Neural progenitor cell (in vitro differentiated cells): Measurements from ENCODE around the gene RIPOR3. TPM values are rescaled to one million over a fixed set of nuclear protein-coding genes. Genes with fewer than 3 reads are reported as not detected.
A peak's percentile ranks its signal among the peaks of the same experiment; 100 is the strongest.

ENCODE experiments used
- DNase-seq: peaks from one replicate; pipeline ENCODE4 v3.0.0-alpha.2; 2016; ENCODE audit warnings: low spot score
- H2AFZ ChIP-seq: fragments of 200-600 bp; sonication (generic); replicated peaks from 2 replicates; pipeline ENCODE4 v1.6.1; 2016; ENCODE audit warnings: antibody characterized with exemption
- H3F3A ChIP-seq: fragments of 200-600 bp; sonication (generic); 2 replicates; pipeline ENCODE4 v1.6.1; 2016; ENCODE audit warnings: antibody characterized with exemption, low read depth
- H3K27ac ChIP-seq: fragments of 200-600 bp; sonication (generic); 2 replicates; pipeline ENCODE4 v1.5.1; 2016; ENCODE audit warnings: mild to moderate bottlenecking
- H3K27me3 ChIP-seq: fragments of 200-600 bp; sonication (generic); 2 replicates; pipeline ENCODE4 v1.6.1; 2016; ENCODE audit warnings: mild to moderate bottlenecking, moderate library complexity
- H3K36me3 ChIP-seq: fragments of 200-600 bp; sonication (generic); 2 replicates; pipeline ENCODE4 v1.5.1; 2016
- H3K4me1 ChIP-seq: fragments of 200-600 bp; sonication (generic); 2 replicates; pipeline ENCODE4 v1.6.1; 2016; ENCODE audit warnings: mixed run types
- H3K4me2 ChIP-seq: fragments of 200-600 bp; sonication (generic); 2 replicates; pipeline ENCODE4 v1.6.1; 2016
- H3K4me3 ChIP-seq: fragments of 200-600 bp; sonication (generic); 2 replicates; pipeline ENCODE4 v1.5.1; 2016
- H3K79me2 ChIP-seq: fragments of 200-600 bp; sonication (generic); 2 replicates; pipeline ENCODE4 v1.6.1; 2016; ENCODE audit warnings: low read depth
- H3K9ac ChIP-seq: fragments of 200-600 bp; sonication (generic); 2 replicates; pipeline ENCODE4 v1.6.1; 2016
- H3K9me3 ChIP-seq: fragments of 200-600 bp; sonication (generic); 2 replicates; pipeline ENCODE4 v1.5.1; 2016; ENCODE audit warnings: low read depth
- H4K20me1 ChIP-seq: fragments of 200-600 bp; sonication (generic); 2 replicates; pipeline ENCODE4 v1.6.1; 2016; ENCODE audit warnings: low read depth
- H3K27ac Mint-ChIP-seq: 3 replicates; pipeline ENCODE4 v1.8.0; 2021; ENCODE audit warnings: mixed read lengths
- H3K27me3 Mint-ChIP-seq: 2 replicates; pipeline ENCODE4 v1.8.0; 2022; ENCODE audit warnings: low read depth, mild to moderate bottlenecking, inconsistent platforms, moderate library complexity, mixed read lengths; ENCODE audit not compliant: insufficient read depth
- H3K36me3 Mint-ChIP-seq: 3 replicates; pipeline ENCODE4 v1.8.0; 2021; ENCODE audit warnings: mixed read lengths
- H3K4me1 Mint-ChIP-seq: 3 replicates; pipeline ENCODE4 v1.8.0; 2021; ENCODE audit warnings: mixed read lengths
- H3K4me3 Mint-ChIP-seq: 3 replicates; pipeline ENCODE4 v1.8.0; 2021; ENCODE audit warnings: mild to moderate bottlenecking, moderate library complexity, mixed read lengths
- H3K9me3 Mint-ChIP-seq: 3 replicates; pipeline ENCODE4 v1.8.0; 2020; ENCODE audit warnings: mixed read lengths
- CTCF ChIP-seq: fragments of 200-600 bp; sonication (generic); IDR thresholded peaks from 2 replicates; pipeline ENCODE4 v1.5.1; 2017; ENCODE audit warnings: antibody characterized with exemption, mild to moderate bottlenecking
- EZH2 ChIP-seq: fragments of 200-600 bp; sonication (generic); IDR thresholded peaks from 2 replicates; pipeline ENCODE4 v1.6.1; 2017; ENCODE audit warnings: antibody characterized with exemption, mild to moderate bottlenecking, moderate library complexity
- EZH2phosphoT487 ChIP-seq: fragments of 200-600 bp; sonication (generic); IDR thresholded peaks from 2 replicates; pipeline ENCODE4 v1.6.1; 2017; ENCODE audit warnings: antibody characterized with exemption
- total RNA-seq: library from RNA; depleted of rRNA; stranded (reverse); fragments of >200 nt; gene quantifications from 2 replicates; pipeline ENCODE4 v1.2.3, GENCODE V29; 2015; ENCODE audit warnings: low replicate concordance

The RIPOR3 gene
- total RNA-seq, 1 donor from 2014 or later, result 1.2 TPM

DNA sequence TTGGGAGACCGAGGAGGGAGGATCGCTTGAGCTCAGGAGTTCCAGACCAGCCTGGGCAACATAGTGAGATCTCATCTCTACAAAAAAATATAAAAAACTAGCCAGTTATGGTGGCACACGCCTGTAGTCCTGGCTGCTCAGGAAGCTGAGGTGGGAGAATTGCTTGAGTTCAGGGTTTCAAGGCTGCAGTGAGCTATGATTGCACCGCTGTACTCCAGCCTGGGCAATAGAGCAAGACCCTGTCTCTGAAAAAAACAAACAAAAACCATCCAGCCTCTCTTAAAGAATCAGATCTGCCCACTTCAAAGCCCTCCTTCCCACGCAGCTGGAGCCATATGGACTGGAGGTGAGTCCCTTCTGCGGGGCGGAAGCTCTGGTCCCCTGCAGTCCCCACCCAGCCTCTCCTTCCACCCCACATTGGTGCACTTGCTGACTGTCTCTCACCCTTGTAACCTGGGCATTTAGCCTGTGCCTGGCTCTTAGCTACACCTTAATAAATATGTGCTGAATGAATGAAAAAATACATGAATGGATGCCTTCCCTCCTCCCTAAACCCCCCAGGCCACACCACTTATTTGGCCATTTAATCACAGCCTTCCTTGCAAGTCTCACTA is 32.9 kb upstream of the RIPOR3 start:
- Histone ChIP-seq H3K4me3 (peak overlapping the region; percentile 18), H3K36me3 (no peaks in the 10 kb centered on the region), H3F3A (peaks cover 31% of the 10 kb centered on the region), H3K79me2 (no peaks in the 10 kb centered on the region), H3K27ac (peak overlapping the region; percentile 89), H3K27me3 (no peaks in the 10 kb centered on the region), H3K9ac (no peak overlapping the region), H3K4me1 (peaks cover 17% of the 10 kb centered on the region), H2AFZ (peak overlapping the region; percentile 94), H3K9me3 (no peaks in the 10 kb centered on the region), H4K20me1 (no peaks in the 10 kb centered on the region), H3K4me2 (peak overlapping the region; percentile 56)
- Mint-ChIP-seq H3K27me3 (peaks cover 6% of the 10 kb centered on the region), H3K9me3 (no peaks in the 10 kb centered on the region), H3K4me1 (peaks cover 20% of the 10 kb centered on the region), H3K36me3 (no peaks in the 10 kb centered on the region), H3K4me3 (no peak overlapping the region), H3K27ac (no peak overlapping the region)
- DNase-seq, result no peak
- TF ChIP-seq EZH2 (no peak), CTCF (no peak), EZH2phosphoT487 (no peak)

DNA sequence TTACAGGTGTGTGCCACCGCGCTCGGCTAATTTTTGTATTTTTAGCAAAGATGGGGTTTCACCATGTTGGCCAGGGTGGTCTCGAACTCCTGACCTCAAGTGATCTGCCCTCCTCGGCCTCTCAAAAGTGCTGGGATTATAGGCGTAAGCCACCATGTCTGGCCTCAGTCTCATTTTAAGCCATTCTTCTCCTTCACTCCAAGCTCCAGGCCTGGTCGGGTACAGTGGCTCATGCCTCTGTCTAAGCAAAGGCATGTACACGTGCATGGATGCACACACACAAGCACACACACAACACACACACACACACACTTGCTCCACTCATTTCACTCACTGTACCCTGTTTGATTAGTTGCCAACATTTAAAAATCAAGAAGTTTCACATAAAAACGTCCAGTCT is 32.3 kb upstream of the RIPOR3 start:
- peak overlapping the region; percentile 89 for H3K27ac ChIP-seq
- no peaks in the 10 kb centered on the region for H3K9me3 ChIP-seq
- no peak for DNase-seq
- H3K27me3 Mint-ChIP-seq, result peaks cover 6% of the 10 kb centered on the region
- no peak overlapping the region for H3K27ac Mint-ChIP-seq
- peaks cover 31% of the 10 kb centered on the region for H3F3A ChIP-seq
- H3K4me1 ChIP-seq, result peaks cover 18% of the 10 kb centered on the region
- H3K27me3 ChIP-seq, result no peaks in the 10 kb centered on the region
- no peaks in the 10 kb centered on the region for H3K9me3 Mint-ChIP-seq
- no peak overlapping the region for H3K4me3 ChIP-seq
- no peak overlapping the region for H3K4me3 Mint-ChIP-seq
- H3K4me1 Mint-ChIP-seq, result peaks cover 16% of the 10 kb centered on the region
- H3K9ac ChIP-seq, result no peak overlapping the region
- no peak overlapping the region for H3K4me2 ChIP-seq
- TF ChIP-seq CTCF, result no peak
- no peak for TF ChIP-seq EZH2phosphoT487
- TF ChIP-seq EZH2, result no peak
- H3K79me2 ChIP-seq, result no peaks in the 10 kb centered on the region
- no peaks in the 10 kb centered on the region for H3K36me3 ChIP-seq
- no peaks in the 10 kb centered on the region for H4K20me1 ChIP-seq
- H3K36me3 Mint-ChIP-seq, result no peaks in the 10 kb centered on the region
- no peak overlapping the region for H2AFZ ChIP-seq

GRCh38 chr20:50722424-50723155 is 31.2 kb upstream of the RIPOR3 start:
- H3K4me2 ChIP-seq, result no peak overlapping the region
- Mint-ChIP-seq H3K4me1 (peaks cover 16% of the 10 kb centered on the region), H3K4me3 (no peak overlapping the region), H3K27me3 (peaks cover 6% of the 10 kb centered on the region), H3K36me3 (no peaks in the 10 kb centered on the region), H3K27ac (peak overlapping the region; percentile 51), H3K9me3 (no peaks in the 10 kb centered on the region)
- DNase-seq, result no peak
- H3K27me3 ChIP-seq, result no peaks in the 10 kb centered on the region
- peaks cover 31% of the 10 kb centered on the region for H3F3A ChIP-seq
- no peaks in the 10 kb centered on the region for H3K9me3 ChIP-seq
- no peaks in the 10 kb centered on the region for H3K36me3 ChIP-seq
- H3K79me2 ChIP-seq, result no peaks in the 10 kb centered on the region
- no peak overlapping the region for H3K4me3 ChIP-seq
- H4K20me1 ChIP-seq, result no peaks in the 10 kb centered on the region
- peaks cover 24% of the 10 kb centered on the region for H3K4me1 ChIP-seq
- peak overlapping the region; percentile 15 for H2AFZ ChIP-seq
- H3K27ac ChIP-seq, result no peak overlapping the region
- no peak for TF ChIP-seq EZH2phosphoT487
- no peak for TF ChIP-seq EZH2
- no peak overlapping the region for H3K9ac ChIP-seq

DNA sequence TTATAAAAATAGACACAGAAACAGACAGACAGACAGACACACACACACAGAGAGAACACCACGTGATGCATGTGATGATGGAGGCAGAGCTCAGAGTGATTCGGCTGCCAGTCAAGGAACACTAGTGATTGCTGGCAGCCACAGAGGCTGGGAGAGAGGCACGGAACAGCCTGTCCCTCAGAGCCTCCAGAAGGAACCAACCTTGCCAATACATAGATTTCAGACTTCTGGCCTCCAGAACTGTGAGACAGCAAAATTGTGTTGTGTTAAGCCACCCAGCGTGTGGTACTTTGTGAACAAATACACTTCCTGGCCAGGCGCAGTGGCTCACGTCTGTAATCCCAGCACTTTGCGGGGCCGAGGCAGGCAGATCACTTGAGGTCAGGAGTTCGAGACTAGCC is 30.5 kb upstream of the RIPOR3 start:
- DNase-seq, result no peak
- H3K27me3 ChIP-seq, result no peaks in the 10 kb centered on the region
- Mint-ChIP-seq H3K4me3 (no peak overlapping the region), H3K27ac (peak overlapping the region; percentile 51), H3K27me3 (peaks cover 6% of the 10 kb centered on the region), H3K4me1 (peaks cover 16% of the 10 kb centered on the region), H3K9me3 (no peaks in the 10 kb centered on the region), H3K36me3 (no peaks in the 10 kb centered on the region)
- H3K79me2 ChIP-seq, result no peaks in the 10 kb centered on the region
- peaks cover 24% of the 10 kb centered on the region for H3K4me1 ChIP-seq
- H3K27ac ChIP-seq, result no peak overlapping the region
- no peak overlapping the region for H3K9ac ChIP-seq
- H3K4me3 ChIP-seq, result no peak overlapping the region
- no peaks in the 10 kb centered on the region for H4K20me1 ChIP-seq
- H3K4me2 ChIP-seq, result no peak overlapping the region
- H3F3A ChIP-seq, result peaks cover 31% of the 10 kb centered on the region
- H2AFZ ChIP-seq, result no peak overlapping the region
- H3K36me3 ChIP-seq, result no peaks in the 10 kb centered on the region
- TF ChIP-seq EZH2phosphoT487 (no peak), EZH2 (no peak), CTCF (no peak)
- H3K9me3 ChIP-seq, result no peaks in the 10 kb centered on the region
